GM18499 (cell line): ENCODE measurements around the gene KISS1R.

Experiments used
- ATAC-seq: cut with Tn5 transposase; IDR thresholded peaks from one replicate; pipeline ENCODE4 v1.9.1; 2021; ENCODE audit warnings: moderate number of reproducible peaks; ENCODE audit not compliant: insufficient read depth, unreplicated experiment

The KISS1R gene

GRCh38 chr19:899336-900042, 17.6 kb upstream of the KISS1R start:
- no peak for ATAC-seq

- no peak for ATAC-seq
Measured at GRCh38 chr19:900043-900301, 17.2 kb upstream of the KISS1R start.

- ATAC-seq = no peak
Measured at GRCh38 chr19:900302-901111, 16.6 kb upstream of the KISS1R start.

GRCh38 chr19:901216-902092, 15.7 kb upstream of the KISS1R start:
- ATAC-seq = no peak

GRCh38 chr19:902093-902370, 15.1 kb upstream of the KISS1R start:
- no peak for ATAC-seq

- no peak for ATAC-seq
Measured at GRCh38 chr19:902446-903226, 14.5 kb upstream of the KISS1R start.

GRCh38 chr19:903266-903797, 13.8 kb upstream of the KISS1R start:
- ATAC-seq = no peak

- ATAC-seq = no peak
Measured at GRCh38 chr19:904545-904944, 12.6 kb upstream of the KISS1R start.

- no peak for ATAC-seq
Measured at GRCh38 chr19:906480-906879, 10.7 kb upstream of the KISS1R start.

- no peak for ATAC-seq
Measured at GRCh38 chr19:907183-907853, 9.8 kb upstream of the KISS1R start.

GRCh38 chr19:911197-912033, 5.7 kb upstream of the KISS1R start:
- ATAC-seq = no peak

- no peak for ATAC-seq
Measured at GRCh38 chr19:912181-913079, 4.7 kb upstream of the KISS1R start.

GRCh38 chr19:913080-913748, 3.9 kb upstream of the KISS1R start, which contains the start of gene R3HDM4:
TSS of gene R3HDM4 (minus strand) at chr19:913219. CDS start at chr19:913157, 62 bp downstream.
- no peak for ATAC-seq

GRCh38 chr19:916645-917322, 349 bp upstream of the KISS1R start:
- no peak for ATAC-seq

- ATAC-seq = no peak
Measured at GRCh38 chr19:918152-918437, 962 bp downstream of the KISS1R start.

GRCh38 chr19:918481-919198, 1.5 kb downstream of the KISS1R start:
- no peak for ATAC-seq
